ENCODE data around the gene IKZF2.

- TF ChIP-seq, protein P1, sequence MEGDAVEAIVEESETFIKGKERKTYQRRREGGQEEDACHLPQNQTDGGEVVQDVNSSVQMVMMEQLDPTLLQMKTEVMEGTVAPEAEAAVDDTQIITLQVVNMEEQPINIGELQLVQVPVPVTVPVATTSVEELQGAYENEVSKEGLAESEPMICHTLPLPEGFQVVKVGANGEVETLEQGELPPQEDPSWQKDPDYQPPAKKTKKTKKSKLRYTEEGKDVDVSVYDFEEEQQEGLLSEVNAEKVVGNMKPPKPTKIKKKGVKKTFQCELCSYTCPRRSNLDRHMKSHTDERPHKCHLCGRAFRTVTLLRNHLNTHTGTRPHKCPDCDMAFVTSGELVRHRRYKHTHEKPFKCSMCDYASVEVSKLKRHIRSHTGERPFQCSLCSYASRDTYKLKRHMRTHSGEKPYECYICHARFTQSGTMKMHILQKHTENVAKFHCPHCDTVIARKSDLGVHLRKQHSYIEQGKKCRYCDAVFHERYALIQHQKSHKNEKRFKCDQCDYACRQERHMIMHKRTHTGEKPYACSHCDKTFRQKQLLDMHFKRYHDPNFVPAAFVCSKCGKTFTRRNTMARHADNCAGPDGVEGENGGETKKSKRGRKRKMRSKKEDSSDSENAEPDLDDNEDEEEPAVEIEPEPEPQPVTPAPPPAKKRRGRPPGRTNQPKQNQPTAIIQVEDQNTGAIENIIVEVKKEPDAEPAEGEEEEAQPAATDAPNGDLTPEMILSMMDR (IDR thresholded peaks at IDR 0.05), result no peak
- TF ChIP-seq EZH2 (IDR thresholded peaks at IDR 0.05) (no peak), EZH2phosphoT487 (IDR thresholded peaks at IDR 0.05) (no peak)
Measured at GRCh38 chr2:213066443-213066743, 85.0 kb downstream of the IKZF2 start.

Measured in neural progenitor cell (in vitro differentiated cells).